H1 (cell line): ENCODE measurements around the gene TOP2A. TPM values are rescaled to one million over a fixed set of nuclear protein-coding genes. Genes with fewer than 3 reads are reported as not detected.

Experiments
- BRCA1 ChIP-seq: IDR thresholded peaks from 2 replicates; pipeline ENCODE4 v1.6.1; 2012; ENCODE audit warnings: low read depth, low read length, improper control_type of control experiment
- CBX5 ChIP-seq: fragments of 300-800, 300-1000 bp; sonication (generic); IDR thresholded peaks from 2 replicates; pipeline ENCODE4 v1.7.1; 2016; ENCODE audit warnings: antibody characterized with exemption, low read length, low read depth
- CEBPB ChIP-seq: IDR thresholded peaks from 2 replicates; pipeline ENCODE4 v1.6.1; 2012; ENCODE audit warnings: low read depth, low read length
- CHD1 ChIP-seq: IDR thresholded peaks from 2 replicates; pipeline ENCODE4 v1.6.1; 2012; ENCODE audit warnings: low read depth, low read length, improper control_type of control experiment
- CREB1 ChIP-seq: IDR thresholded peaks from 2 replicates; pipeline ENCODE4 v1.6.1; 2012; ENCODE audit warnings: inconsistent platforms
- CTBP2 ChIP-seq: IDR thresholded peaks from 2 replicates; pipeline ENCODE4 v1.7.0; 2011; ENCODE audit warnings: borderline replicate concordance, mild to moderate bottlenecking, moderate library complexity, mixed read lengths, low read length; ENCODE audit not compliant: insufficient read depth, insufficient read length
- CTCF ChIP-seq, 3 experiments: IDR thresholded peaks; 1 replicate in 2 of 3; 2 replicates in 1 of 3; pipeline versions ENCODE4 v1.5.1 to v1.6.1; 2011; ENCODE audit warnings: low read length in 3 of 3, mild to moderate bottlenecking in 3 of 3, inconsistent platforms in 2 of 3, low read depth in 1 of 3, moderate library complexity in 1 of 3; ENCODE audit not compliant: insufficient read depth in 1 of 3; ENCODE audit errors: control extremely low read depth in 1 of 3
- RBBP5 ChIP-seq: IDR thresholded peaks from 2 replicates; pipeline ENCODE4 v1.7.1; 2012; ENCODE audit warnings: low read depth, mild to moderate bottlenecking, inconsistent platforms, low read length, moderate library complexity, borderline replicate concordance
- SIN3A ChIP-seq, 2 experiments: IDR thresholded peaks in 1 of 2; conservative IDR thresholded peaks in 1 of 2; 2 replicates each; pipeline ENCODE4 v1.6.1; 2011 to 2012; ENCODE audit warnings: low read length in 2 of 2, improper control_type of control experiment in 1 of 2, low read depth in 1 of 2, mild to moderate bottlenecking in 1 of 2
- SUZ12 ChIP-seq: fragments of 200-600 bp; sonication (generic); IDR thresholded peaks from 2 replicates; pipeline ENCODE4 v1.6.1; 2012; ENCODE audit warnings: mild to moderate bottlenecking, inconsistent platforms, low read length, moderate library complexity, mixed read lengths
- TAF1 ChIP-seq: IDR thresholded peaks from 2 replicates; pipeline ENCODE4 v1.6.1; 2011; ENCODE audit warnings: mild to moderate bottlenecking, low read depth, low read length
- TBP ChIP-seq: IDR thresholded peaks from 2 replicates; pipeline ENCODE4 v1.6.1; 2011; ENCODE audit warnings: low read depth, low read length, improper control_type of control experiment
- polyA plus RNA-seq, 7 experiments: library from polyadenylated mRNA; depleted of rRNA in 3 of 7; stranded (reverse) in 5 of 7; unstranded in 2 of 7; fragments of >200 nt in 5 of 7; fragments of 200-250 nt in 2 of 7; gene quantifications; 1 replicate in 5 of 7; 2 replicates in 1 of 7; 4 replicates in 1 of 7; pipeline versions ENCODE4 v1.2.1 to v1.2.3, GENCODE V29; 2011 to 2013; ENCODE audit warnings: missing spikeins in 2 of 7, mixed read lengths in 2 of 7
- total RNA-seq: library from RNA; stranded (reverse); fragmentation: NEBNext Ultra II Directional; extraction: Animal tissue kit (Norgen Biotek cat#: 25700); gene quantifications from 2 replicates; pipeline ENCODE4 v1.2.1, GENCODE V29; 2021

TOP2A gene
- total and polyA plus RNA-seq, 2 of the 8 experiments (the other 6 are each of a cell fraction or from before 2014, with no cell fraction given): 83.1 to 291 TPM

GRCh38 chr17:40362696-40363110 is 55.0 kb downstream of the TOP2A start (continued):
- peak; percentile 24; the same call in 1 of the 2 replicates for TF ChIP-seq BRCA1
- TF ChIP-seq CREB1: peak; percentile 51; the same call in 1 of the 2 replicates
- TF ChIP-seq SIN3A (conservative IDR thresholded peaks at IDR 0.05 in 1 of 2, IDR thresholded peaks at IDR 0.05 in 1 of 2; ENCODE audit: low read depth in 1 of 2, low read length in 2 of 2): peak in 1 of 2 experiments; percentile 64; a peak in 1 of 4 replicates
- TF ChIP-seq CTCF (IDR thresholded peaks at IDR 0.05; ENCODE audit: control extremely low read depth in 1 of 3, insufficient read depth in 1 of 3, low read depth in 1 of 3, low read length in 3 of 3): peak; percentile 81 to 96 (median 86)
- no peak for TF ChIP-seq CEBPB
- 0 out of 2 replicates have a peak, but pooled peaks have one; percentile 24 for TF ChIP-seq TBP
- TF ChIP-seq CTBP2: peak; percentile 30
- TF ChIP-seq TAF1: 0 out of 2 replicates have a peak, but pooled peaks have one; percentile 29
- no peak for TF ChIP-seq CHD1
- TF ChIP-seq SUZ12: peak; percentile 3; the same call in 1 of the 2 replicates
- TF ChIP-seq RBBP5: no peak
- no peak for TF ChIP-seq CBX5
- TF ChIP-seq, all 59 proteins: peak for 13
